ENCODE results near the gene ZNF107.
"Not testable (repeated sequence)": the region's sequence is repeated elsewhere in the genome, so short reads cannot be mapped to it uniquely, and the experiment has no call there.

- TF ChIP-seq CTCF (IDR thresholded peaks at IDR 0.05; ENCODE audit: low read depth, low read length, poor library complexity, severe bottlenecking); EZH2phosphoT487 (IDR thresholded peaks at IDR 0.05; ENCODE audit: borderline replicate concordance, low read length): not testable (repeated sequence)
These were observed 52.0 kb downstream of the ZNF107 start for GRCh38 chr7:64717896-64718295.

All from DOHH2 (cell line).